ENCODE data around the gene DPP10.

DPP10 gene

GRCh38 chr2:115483666-115484065, 1041.2 kb downstream of the DPP10 start:
- no peak for DNase-seq

DNA sequence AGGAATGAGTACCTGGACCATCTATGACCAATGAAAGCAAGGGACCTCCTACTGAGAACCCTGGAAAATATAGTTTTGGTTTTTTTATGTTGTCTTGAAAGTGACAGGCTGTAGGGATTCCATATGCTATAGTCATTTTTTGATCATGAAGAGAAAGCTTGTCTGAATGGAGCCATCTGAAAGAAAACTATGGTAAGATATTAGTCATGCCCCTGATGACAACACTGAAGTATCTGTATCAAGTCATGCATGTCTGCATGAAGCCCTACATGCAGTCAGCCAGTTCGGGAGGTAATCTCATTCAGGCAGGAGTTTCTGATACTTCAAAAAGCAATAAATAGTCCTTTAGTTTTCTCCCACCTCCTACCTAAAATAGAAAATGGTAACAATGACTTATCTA, 1042.0 kb downstream of the DPP10 start:
- no peak for DNase-seq

GRCh38 chr2:115484983-115485382, 1042.5 kb downstream of the DPP10 start:
- DNase-seq = no peak

DNA sequence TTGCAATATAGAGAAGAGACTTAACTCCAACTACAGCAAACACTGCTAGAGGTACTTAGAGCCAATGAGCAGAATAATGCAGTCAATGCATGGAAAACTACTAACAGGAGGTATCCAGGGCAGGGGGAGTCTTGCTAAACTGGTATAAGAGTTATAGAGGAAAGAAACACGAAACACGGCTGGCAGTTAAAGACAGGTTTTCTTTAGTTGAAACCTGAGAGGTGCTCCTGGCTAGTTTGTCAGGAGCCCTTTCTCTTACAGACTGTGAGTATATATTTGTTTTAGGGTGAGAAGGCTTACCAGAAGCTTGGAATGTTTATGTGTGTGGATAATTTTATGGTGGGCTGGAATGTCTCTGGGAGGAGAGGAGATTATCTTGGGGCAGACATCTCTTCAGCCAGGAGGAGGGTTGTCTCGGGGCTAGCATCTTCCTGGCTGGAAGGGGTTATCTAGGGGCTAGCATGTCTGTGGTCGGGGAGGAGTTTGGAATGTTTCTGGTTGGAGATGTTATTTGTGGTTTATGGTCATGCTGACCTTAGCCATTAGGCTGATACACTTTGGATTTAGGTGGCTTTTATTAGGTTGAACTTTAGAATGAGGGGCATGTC, 1048.8 kb downstream of the DPP10 start:
- DNase-seq = no peak

DNA sequence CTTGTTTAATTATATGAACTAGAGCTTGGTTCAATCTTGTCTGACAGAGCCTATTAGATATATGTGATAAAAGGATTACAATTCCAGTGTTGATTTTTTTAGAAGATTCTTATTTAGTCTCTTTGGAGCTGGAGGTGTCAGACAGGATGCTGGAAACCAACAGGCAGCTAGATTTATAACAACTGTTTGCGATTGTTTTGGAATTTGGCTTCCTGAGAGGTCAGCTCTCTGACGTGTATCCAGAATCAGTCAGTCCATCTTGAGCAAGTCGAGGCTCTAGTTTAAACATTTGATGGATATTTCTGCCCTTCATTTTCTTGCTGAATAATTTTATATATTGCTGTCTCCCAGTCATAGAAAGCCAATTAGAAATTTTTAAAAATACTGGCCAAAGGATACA, 1062.9 kb downstream of the DPP10 start:
- no peak for DNase-seq

DNA sequence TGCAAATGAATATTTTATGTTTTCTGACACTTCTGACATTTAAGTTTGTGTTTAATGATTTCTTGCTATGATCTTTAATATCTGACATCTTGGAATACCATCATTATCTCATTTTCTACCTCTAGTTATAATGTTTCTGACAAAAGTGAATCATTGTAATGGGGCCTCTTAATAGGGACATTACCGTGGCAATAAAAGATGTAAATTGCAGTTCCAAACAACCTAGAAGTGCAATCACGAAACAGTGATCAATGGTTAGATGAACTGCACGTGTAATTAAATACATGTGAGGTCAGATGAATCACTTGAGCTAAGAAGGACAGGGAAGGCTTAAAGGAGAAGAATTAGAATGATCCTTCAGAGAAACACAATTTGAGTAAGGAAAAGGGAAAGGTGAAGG, 1078.3 kb downstream of the DPP10 start:
- no peak for DNase-seq

GRCh38 chr2:115524452-115524851, 1082.0 kb downstream of the DPP10 start:
- DNase-seq = no peak

- no peak for DNase-seq
Measured at GRCh38 chr2:115529627-115530026, 1087.2 kb downstream of the DPP10 start.

- no peak for DNase-seq
Measured at GRCh38 chr2:115533081-115533480, 1090.6 kb downstream of the DPP10 start.

GRCh38 chr2:115541814-115542213, 1099.4 kb downstream of the DPP10 start:
- no peak for DNase-seq

DNA sequence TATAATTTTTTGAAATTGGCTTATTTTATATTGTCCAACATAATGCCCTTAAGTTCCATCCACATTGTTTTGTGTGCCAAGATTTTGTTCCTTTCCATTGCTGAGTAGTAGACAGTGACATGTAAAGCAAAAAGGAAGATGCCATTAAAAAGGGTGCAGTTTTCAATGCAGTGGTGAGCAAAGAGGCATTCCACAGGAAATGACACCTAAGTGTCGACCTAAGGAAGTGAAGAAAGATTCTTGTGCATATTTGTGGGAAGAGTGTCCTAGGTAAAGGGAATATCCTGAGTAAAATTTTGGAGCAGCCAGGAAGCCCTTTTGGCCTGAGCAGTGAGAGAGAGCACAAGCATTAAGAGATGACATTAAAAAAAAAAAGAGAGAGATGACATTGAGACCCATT, 1099.9 kb downstream of the DPP10 start:
- DNase-seq = no peak

DNA sequence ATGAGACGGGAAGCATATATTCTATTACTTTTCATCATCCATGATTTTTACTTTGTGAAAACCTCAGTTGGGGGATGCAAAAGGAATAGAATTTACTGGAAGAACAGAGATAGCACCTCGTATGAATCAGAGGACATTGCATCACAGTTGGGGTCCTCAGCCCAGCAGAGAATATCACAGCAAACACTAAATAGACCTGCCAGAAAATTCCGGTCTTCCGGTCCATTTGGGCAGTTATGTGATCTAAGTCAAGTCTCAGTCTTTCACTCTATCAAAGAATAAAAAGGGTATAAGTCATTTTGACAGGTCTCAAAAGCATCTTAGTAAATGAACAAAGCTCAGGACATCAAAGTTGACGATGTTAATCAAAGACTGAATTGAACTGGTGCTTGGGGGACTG, 1100.6 kb downstream of the DPP10 start:
- DNase-seq = no peak

- no peak for DNase-seq
Measured at GRCh38 chr2:115543461-115543860, 1101.0 kb downstream of the DPP10 start.

GRCh38 chr2:115549611-115550130, 1107.2 kb downstream of the DPP10 start:
- no peak for DNase-seq

DNA sequence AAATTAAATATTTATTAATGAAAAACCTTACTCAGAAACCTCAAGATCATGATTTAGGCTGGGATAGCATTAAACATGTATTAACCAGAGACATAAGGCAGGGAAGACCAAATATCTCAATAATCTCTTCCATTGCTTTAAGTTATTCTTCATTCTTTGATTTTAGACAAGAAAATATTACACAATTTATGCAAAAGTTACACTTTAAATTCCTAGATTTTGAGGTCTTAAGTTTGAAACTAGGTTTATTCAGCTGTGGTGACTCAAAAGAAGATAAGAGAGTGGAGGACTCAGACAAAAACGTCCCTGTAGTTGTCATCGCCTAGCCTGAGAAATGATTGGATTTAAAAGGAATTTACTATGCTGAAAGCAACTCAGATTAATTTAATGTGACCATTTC, 1110.3 kb downstream of the DPP10 start:
- no peak for DNase-seq

DNA sequence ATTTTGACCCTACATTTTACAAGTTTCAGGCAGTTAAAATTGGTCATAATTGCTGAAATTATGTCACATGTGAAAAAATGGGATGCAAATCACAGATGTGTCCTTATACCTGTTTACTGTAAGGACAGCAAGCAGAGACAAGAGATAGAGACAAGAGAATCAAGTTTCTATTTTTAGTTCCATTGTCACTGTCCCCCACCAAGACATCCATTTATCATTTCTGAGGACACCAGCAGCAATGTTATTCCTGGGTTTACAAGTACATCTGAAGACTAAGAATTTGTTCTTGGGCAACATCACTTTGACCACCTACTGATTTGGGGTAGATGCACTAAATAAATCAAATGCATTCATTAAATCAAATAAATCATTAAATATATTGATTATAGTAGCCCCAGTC, 1111.7 kb downstream of the DPP10 start:
- DNase-seq = no peak

GRCh38 chr2:115558725-115559124, 1116.3 kb downstream of the DPP10 start:
- DNase-seq = no peak

GRCh38 chr2:115560666-115561065, 1118.2 kb downstream of the DPP10 start:
- no peak for DNase-seq

GRCh38 chr2:115568643-115569042, 1126.2 kb downstream of the DPP10 start:
- no peak for DNase-seq

GRCh38 chr2:115569547-115569946, 1127.1 kb downstream of the DPP10 start:
- DNase-seq = no peak

- no peak for DNase-seq
Measured at GRCh38 chr2:115572746-115573145, 1130.3 kb downstream of the DPP10 start.

DNA sequence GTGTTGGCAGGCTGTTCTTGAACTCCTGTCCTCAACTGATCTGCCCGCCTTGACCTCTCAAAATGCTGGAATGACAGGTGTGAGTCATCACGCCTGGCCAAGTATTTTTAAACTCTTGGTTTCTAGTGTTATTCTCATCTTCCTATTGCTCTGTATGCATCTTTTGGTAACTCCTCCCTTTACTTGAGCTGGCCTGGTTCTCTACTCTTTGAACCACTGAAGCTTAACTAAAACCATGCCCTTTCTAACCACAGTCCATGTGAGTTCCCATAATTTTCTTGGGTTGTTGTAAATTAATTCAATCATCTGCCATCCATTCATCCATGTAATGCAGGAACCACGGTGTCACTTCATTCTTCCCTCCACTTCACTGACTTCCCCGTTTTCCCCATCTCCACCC, 1131.3 kb downstream of the DPP10 start:
- DNase-seq = no peak

- DNase-seq = no peak
Measured at GRCh38 chr2:115574667-115575066, 1132.2 kb downstream of the DPP10 start.

DNA sequence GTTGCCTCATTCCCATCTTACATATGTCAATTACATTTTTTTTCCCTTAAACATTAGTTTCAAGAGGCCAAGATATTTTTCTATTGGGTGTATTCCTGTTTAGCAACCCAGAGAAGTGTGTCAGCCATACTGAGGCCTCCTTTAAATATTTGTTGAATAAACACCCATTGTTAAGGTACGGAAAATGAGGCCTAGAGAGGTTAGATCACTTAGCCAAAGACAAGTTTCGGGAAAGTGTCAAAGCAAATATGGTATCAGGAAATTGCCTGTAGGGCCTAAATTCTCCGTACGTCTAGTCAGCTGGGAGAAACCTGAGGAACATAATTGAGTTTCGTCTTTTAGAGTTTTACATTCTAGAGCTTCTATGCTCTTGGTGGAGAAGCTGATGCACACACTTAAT, 1138.3 kb downstream of the DPP10 start:
- DNase-seq = no peak

DNA sequence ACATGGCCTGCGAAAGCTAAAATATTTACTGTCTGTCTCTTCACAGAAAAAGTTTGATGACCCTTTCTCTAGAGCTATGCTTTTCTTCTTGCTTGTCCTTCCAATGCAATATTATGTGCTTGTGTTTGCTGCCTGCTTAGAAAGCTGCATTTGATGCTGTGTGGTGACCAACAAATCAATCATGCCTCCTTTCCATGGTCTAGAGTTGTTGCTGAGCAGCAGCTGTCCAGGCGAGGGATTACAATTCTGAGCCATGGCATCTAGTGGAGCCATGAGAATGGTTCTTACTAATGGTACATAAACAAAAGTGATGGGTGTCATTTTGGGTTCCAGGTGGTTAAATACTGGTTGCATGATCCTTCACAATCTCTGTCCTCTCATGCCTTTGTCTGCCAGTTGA, 1142.1 kb downstream of the DPP10 start:
- DNase-seq = no peak
